Osteocyte (in vitro differentiated cells): ENCODE measurements around the gene USP5. TPM values are rescaled to one million over a fixed set of nuclear protein-coding genes. Genes with fewer than 3 reads are reported as not detected.

Experiments used
- DNase-seq: peaks from one replicate; pipeline ENCODE4 v3.0.0; 2021; ENCODE audit warnings: mixed read lengths; ENCODE audit not compliant: unreplicated experiment; ENCODE audit errors: extremely low spot score
- H3K27ac Mint-ChIP-seq: one replicate; pipeline ENCODE4 v1.8.0; 2021; ENCODE audit warnings: mild to moderate bottlenecking, mixed read lengths; ENCODE audit not compliant: unreplicated experiment
- H3K27me3 Mint-ChIP-seq: one replicate; pipeline ENCODE4 v1.8.0; 2021; ENCODE audit warnings: mixed read lengths; ENCODE audit not compliant: unreplicated experiment
- H3K36me3 Mint-ChIP-seq: one replicate; pipeline ENCODE4 v1.8.0; 2021; ENCODE audit warnings: mixed read lengths; ENCODE audit not compliant: unreplicated experiment
- H3K4me1 Mint-ChIP-seq: one replicate; pipeline ENCODE4 v1.8.0; 2021; ENCODE audit warnings: mixed read lengths; ENCODE audit not compliant: unreplicated experiment
- H3K4me3 Mint-ChIP-seq: one replicate; pipeline ENCODE4 v1.8.0; 2021; ENCODE audit warnings: mild to moderate bottlenecking, moderate library complexity, mixed read lengths; ENCODE audit not compliant: unreplicated experiment
- H3K9me3 Mint-ChIP-seq: one replicate; pipeline ENCODE4 v1.8.0; 2021; ENCODE audit warnings: mixed read lengths; ENCODE audit not compliant: unreplicated experiment
- total RNA-seq: library from RNA; stranded (reverse); gene quantifications from 2 replicates; pipeline ENCODE4 v1.2.1, GENCODE V29; 2021
- TF ChIP-seq, protein P1 (sequence below): fragments of 200-600 bp; sonication (generic); IDR thresholded peaks from 2 replicates; pipeline ENCODE4 v1.5.0; 2021; ENCODE audit warnings: antibody characterized with exemption, mild to moderate bottlenecking, moderate library complexity

USP5 gene
- total RNA-seq, 1 donor from 2014 or later, result 114 TPM

DNA sequence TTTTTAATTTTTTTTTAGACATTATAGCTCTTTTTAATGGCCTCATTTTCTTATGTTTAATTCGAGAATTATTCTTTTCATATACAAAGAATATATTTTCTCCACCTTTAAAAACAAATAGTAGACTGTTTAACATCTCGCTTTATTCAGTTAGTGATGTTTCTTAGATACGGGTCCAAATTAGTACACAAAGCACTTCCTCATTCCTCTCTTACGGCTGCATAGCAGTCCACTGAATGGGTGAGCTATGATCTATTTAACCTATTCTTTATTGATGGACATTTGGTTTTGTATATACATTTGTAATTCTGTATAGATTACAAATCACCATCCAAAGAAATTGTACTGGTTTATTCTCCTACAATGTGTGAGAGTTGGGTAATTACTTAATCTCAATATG is 38.6 kb upstream of the USP5 start:
- Mint-ChIP-seq H3K27me3 (peaks cover 40% of the 10 kb centered on the region), H3K9me3 (no peaks in the 10 kb centered on the region), H3K36me3 (peaks cover 2% of the 10 kb centered on the region), H3K4me1 (no peaks in the 10 kb centered on the region), H3K27ac (no peak overlapping the region), H3K4me3 (no peak overlapping the region)
- TF ChIP-seq, protein P1, sequence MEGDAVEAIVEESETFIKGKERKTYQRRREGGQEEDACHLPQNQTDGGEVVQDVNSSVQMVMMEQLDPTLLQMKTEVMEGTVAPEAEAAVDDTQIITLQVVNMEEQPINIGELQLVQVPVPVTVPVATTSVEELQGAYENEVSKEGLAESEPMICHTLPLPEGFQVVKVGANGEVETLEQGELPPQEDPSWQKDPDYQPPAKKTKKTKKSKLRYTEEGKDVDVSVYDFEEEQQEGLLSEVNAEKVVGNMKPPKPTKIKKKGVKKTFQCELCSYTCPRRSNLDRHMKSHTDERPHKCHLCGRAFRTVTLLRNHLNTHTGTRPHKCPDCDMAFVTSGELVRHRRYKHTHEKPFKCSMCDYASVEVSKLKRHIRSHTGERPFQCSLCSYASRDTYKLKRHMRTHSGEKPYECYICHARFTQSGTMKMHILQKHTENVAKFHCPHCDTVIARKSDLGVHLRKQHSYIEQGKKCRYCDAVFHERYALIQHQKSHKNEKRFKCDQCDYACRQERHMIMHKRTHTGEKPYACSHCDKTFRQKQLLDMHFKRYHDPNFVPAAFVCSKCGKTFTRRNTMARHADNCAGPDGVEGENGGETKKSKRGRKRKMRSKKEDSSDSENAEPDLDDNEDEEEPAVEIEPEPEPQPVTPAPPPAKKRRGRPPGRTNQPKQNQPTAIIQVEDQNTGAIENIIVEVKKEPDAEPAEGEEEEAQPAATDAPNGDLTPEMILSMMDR, result no peak
- no peak for DNase-seq

DNA sequence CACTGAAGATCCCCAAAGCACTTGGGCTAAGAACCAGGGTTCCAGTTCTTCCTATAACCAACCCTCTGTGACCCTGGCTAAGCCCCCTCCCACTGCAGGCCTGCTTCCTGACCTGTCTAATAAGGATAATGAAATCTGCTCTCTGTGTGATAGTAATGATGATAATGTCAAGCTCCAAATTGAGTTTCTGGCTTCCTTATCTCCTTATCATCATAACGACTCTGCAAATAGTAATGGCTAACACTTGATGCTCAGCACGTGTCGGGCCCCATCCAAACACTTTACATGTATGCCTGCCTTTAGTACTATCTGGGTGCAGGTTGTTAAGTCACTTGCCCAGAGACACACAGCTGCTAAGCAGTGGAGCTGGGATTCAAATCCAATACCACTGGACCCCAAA is 35.4 kb upstream of the USP5 start:
- no peak for DNase-seq
- H3K27ac Mint-ChIP-seq, result no peak overlapping the region
- peaks cover 22% of the 10 kb centered on the region for H3K4me1 Mint-ChIP-seq
- peaks cover 24% of the 10 kb centered on the region for H3K27me3 Mint-ChIP-seq
- H3K9me3 Mint-ChIP-seq, result no peaks in the 10 kb centered on the region
- TF ChIP-seq, protein P1, result no peak
- no peaks in the 10 kb centered on the region for H3K36me3 Mint-ChIP-seq
- H3K4me3 Mint-ChIP-seq, result no peak overlapping the region

DNA sequence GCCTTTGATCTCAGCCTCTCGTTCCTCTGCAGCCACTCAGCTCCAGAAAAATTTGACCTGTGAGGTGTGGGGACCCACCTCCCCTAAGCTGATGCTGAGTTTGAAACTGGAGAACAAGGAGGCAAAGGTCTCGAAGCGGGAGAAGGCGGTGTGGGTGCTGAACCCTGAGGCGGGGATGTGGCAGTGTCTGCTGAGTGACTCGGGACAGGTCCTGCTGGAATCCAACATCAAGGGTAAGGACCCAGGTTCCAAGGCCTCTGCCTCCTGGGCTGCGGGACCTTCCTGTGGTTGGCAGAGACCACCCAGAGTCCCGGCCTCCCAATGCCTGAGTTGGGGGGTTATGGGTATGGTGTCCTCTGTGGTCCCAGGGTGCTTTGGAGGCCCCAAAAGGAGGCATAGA is 34.9 kb upstream of the USP5 start:
- H3K36me3 Mint-ChIP-seq, result no peaks in the 10 kb centered on the region
- no peak overlapping the region for H3K27ac Mint-ChIP-seq
- H3K27me3 Mint-ChIP-seq, result peaks cover 24% of the 10 kb centered on the region
- peaks cover 25% of the 10 kb centered on the region for H3K4me1 Mint-ChIP-seq
- TF ChIP-seq, protein P1, result no peak
- H3K9me3 Mint-ChIP-seq, result no peaks in the 10 kb centered on the region
- no peak overlapping the region for H3K4me3 Mint-ChIP-seq
- no peak for DNase-seq

DNA sequence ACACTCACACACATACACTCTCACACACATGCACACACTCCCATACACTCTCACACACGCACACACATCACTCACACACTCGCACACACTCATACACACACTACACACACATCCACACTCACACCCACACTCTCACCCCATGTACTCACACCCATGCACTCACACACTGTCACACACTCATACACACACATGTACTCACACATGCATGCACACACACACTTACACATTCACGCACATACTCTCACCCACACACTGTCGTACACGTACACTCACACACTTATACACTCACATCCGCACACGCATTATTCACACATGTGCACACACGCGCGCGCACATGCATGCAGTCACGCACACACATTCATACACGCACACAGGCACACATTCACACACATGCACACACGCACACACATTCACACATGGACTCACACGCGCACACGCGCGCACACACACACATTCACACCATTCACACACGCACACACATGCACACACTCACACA is 34.2 kb upstream of the USP5 start:
- no peak overlapping the region for H3K27ac Mint-ChIP-seq
- H3K4me3 Mint-ChIP-seq, result no peak overlapping the region
- no peak for DNase-seq
- TF ChIP-seq, protein P1, result no peak
- H3K36me3 Mint-ChIP-seq, result no peaks in the 10 kb centered on the region
- H3K27me3 Mint-ChIP-seq, result peaks cover 24% of the 10 kb centered on the region
- H3K4me1 Mint-ChIP-seq, result peaks cover 31% of the 10 kb centered on the region
- H3K9me3 Mint-ChIP-seq, result no peaks in the 10 kb centered on the region

DNA sequence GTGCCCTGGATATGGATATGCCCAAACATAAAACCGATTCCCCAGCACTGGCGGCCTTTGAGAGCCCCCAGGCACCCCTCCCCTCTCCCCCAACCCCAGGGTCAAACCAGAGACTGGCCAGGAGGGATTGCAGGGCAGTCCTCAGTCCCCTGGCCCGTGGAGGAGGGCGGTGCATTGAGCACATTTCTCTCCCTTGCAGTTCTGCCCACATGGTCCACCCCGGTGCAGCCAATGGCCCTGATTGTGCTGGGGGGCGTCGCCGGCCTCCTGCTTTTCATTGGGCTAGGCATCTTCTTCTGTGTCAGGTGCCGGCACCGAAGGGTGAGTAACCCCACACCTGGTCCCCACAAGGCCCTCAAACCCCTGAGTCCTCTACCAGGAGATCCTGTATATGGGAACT is 33.7 kb upstream of the USP5 start:
- Mint-ChIP-seq H3K27me3 (peaks cover 23% of the 10 kb centered on the region), H3K27ac (no peak overlapping the region), H3K4me1 (peaks cover 36% of the 10 kb centered on the region), H3K9me3 (no peaks in the 10 kb centered on the region), H3K4me3 (no peak overlapping the region), H3K36me3 (no peaks in the 10 kb centered on the region)
- no peak for DNase-seq
- TF ChIP-seq, protein P1, result no peak
